ENCODE measurements around the gene OSBPL10. TPM values are rescaled to one million over a fixed set of nuclear protein-coding genes. Genes with fewer than 3 reads are reported as not detected.

OSBPL10 gene
- total and polyA plus RNA-seq, 9 donors, result 2.5 to 36.6 (median 10.6) TPM

DNA sequence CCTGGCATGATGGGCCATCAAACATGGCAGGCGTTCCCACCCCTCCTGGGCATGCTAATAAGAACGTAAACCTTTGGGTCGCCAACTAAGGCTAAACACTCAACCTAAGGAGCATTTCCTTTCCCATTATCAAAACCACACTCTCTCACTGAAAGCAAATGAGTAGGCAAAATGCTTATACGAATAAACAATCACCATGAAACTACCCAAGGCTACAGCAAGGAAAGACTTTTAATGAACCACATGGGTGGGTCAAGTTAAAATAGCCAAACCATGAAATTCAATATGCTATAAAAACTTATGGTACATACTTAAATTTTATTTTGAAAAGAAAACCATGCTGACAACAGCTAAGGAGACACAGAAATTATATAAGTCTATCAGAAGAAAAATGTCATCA, 180.6 kb downstream of the OSBPL10 start:
- H3K27me3 ChIP-seq, result no peaks in the 10 kb centered on the region
- no peaks in the 10 kb centered on the region for H3K4me1 ChIP-seq (ENCODE audit: insufficient read depth)
- intact Hi-C loops (cut with DNase I), result no loop called here
- H3K27ac ChIP-seq, result no peak overlapping the region
- TF ChIP-seq EP300 (IDR thresholded peaks at IDR 0.05), result no peak
- no peak for TF ChIP-seq POLR2A (IDR thresholded peaks at IDR 0.05)
- TF ChIP-seq, protein P1, sequence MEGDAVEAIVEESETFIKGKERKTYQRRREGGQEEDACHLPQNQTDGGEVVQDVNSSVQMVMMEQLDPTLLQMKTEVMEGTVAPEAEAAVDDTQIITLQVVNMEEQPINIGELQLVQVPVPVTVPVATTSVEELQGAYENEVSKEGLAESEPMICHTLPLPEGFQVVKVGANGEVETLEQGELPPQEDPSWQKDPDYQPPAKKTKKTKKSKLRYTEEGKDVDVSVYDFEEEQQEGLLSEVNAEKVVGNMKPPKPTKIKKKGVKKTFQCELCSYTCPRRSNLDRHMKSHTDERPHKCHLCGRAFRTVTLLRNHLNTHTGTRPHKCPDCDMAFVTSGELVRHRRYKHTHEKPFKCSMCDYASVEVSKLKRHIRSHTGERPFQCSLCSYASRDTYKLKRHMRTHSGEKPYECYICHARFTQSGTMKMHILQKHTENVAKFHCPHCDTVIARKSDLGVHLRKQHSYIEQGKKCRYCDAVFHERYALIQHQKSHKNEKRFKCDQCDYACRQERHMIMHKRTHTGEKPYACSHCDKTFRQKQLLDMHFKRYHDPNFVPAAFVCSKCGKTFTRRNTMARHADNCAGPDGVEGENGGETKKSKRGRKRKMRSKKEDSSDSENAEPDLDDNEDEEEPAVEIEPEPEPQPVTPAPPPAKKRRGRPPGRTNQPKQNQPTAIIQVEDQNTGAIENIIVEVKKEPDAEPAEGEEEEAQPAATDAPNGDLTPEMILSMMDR (IDR thresholded peaks at IDR 0.05), result no peak
- DNase-seq, result no peak
- no peaks in the 10 kb centered on the region for H3K9me3 ChIP-seq
- no peak overlapping the region for H3K4me3 ChIP-seq
- H3K36me3 ChIP-seq, result no peaks in the 10 kb centered on the region
- WGBS, 3 donors, result 95 to 99% (median 98%) methylated on average over 4 of the region's 4 CpGs

DNA sequence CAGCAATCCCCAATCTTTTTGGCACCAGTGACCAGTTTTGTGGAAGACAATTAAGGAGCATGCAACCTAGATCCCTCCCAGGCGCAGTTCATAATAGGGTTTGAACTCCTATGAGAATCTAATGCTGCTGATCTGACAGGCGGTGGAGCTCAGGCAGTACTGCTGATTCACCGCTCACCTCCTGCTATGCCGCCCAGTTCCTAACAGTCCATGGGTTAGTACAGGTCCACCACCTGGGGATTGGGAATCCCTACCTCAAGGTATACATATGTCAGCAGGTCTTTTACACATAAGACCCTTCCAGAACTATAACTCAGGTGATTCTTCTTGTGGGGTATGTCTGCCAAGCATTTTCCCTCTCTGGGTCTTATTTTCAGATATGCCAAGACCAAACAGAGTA, 182.2 kb downstream of the OSBPL10 start:
- WGBS, 3 donors, result 98% methylated on average over 4 of the region's 4 CpGs
- DNase-seq, result no peak
- Histone ChIP-seq H3K4me3 (no peak overlapping the region), H3K4me1 (ENCODE audit: insufficient read depth) (no peaks in the 10 kb centered on the region), H3K27me3 (no peaks in the 10 kb centered on the region), H3K27ac (no peak overlapping the region), H3K9me3 (no peaks in the 10 kb centered on the region), H3K36me3 (no peaks in the 10 kb centered on the region)
- intact Hi-C loops (cut with DNase I), result no loop called here
- TF ChIP-seq POLR2A (IDR thresholded peaks at IDR 0.05) (no peak), EP300 (IDR thresholded peaks at IDR 0.05) (no peak)
- TF ChIP-seq, protein P1 (IDR thresholded peaks at IDR 0.05), result no peak

DNA sequence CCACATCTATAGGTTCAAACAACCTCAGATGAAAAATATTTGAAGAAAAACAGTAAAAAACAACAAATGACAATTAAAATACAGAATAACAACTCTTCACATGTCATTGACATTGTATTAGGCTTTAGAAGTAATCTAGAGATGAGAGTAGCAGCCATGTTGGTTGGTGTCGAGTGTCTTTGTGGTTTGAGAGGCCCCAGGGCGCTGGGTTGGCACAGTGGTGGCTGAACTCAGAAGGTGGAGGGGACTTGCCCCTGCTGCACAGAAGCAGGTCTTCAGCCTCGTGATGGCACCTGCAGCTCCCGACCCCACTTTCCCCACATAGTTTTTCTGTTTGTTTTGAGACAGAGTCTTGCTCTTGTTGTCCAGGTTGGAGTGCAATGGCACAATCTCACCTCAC, 187.2 kb downstream of the OSBPL10 start:
- H3K36me3 ChIP-seq, result no peaks in the 10 kb centered on the region
- H3K4me1 ChIP-seq (ENCODE audit: insufficient read depth), result no peaks in the 10 kb centered on the region
- no peak for DNase-seq
- no peaks in the 10 kb centered on the region for H3K27me3 ChIP-seq
- intact Hi-C loops (cut with DNase I), result no loop called here
- TF ChIP-seq EP300 (IDR thresholded peaks at IDR 0.05) (no peak), POLR2A (IDR thresholded peaks at IDR 0.05) (no peak)
- TF ChIP-seq, protein P1 (IDR thresholded peaks at IDR 0.05), result no peak
- no peak overlapping the region for H3K4me3 ChIP-seq
- WGBS, 3 donors, result 94 to 96% (median 96%) methylated on average over 4 of the region's 4 CpGs
- no peaks in the 10 kb centered on the region for H3K9me3 ChIP-seq
- no peak overlapping the region for H3K27ac ChIP-seq

DNA sequence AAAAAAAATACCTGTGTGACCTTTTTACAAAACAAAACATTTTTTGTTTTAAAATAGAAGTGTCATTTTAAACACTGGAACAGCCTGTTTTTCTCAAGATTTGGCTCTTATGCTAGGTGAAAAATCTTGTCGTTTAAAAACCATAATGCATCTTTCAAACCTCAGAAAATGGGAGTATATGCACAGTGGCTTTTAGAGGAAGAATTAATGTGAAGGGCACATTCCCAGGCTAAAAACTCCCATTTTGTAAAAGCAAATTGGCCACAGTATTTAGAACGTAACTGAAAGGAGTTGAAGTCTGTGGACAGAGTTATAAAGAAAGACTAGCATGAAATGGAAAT, 190.0 kb downstream of the OSBPL10 start:
- H3K27me3 ChIP-seq, result no peaks in the 10 kb centered on the region
- no peak overlapping the region for H3K4me3 ChIP-seq
- no peak for TF ChIP-seq POLR2A (IDR thresholded peaks at IDR 0.05)
- TF ChIP-seq, protein P1 (IDR thresholded peaks at IDR 0.05), result no peak
- no peak for TF ChIP-seq EP300 (IDR thresholded peaks at IDR 0.05)
- intact Hi-C loops (cut with DNase I), result no loop called here
- 33 to 42% (median 35%) methylated on average over 2 of the region's 2 CpGs for WGBS, 3 donors
- no peak for DNase-seq
- no peaks in the 10 kb centered on the region for H3K36me3 ChIP-seq
- H3K27ac ChIP-seq, result no peak overlapping the region
- H3K4me1 ChIP-seq (ENCODE audit: insufficient read depth), result no peaks in the 10 kb centered on the region
- H3K9me3 ChIP-seq, result no peaks in the 10 kb centered on the region

Data from ovary (tissue), 9 donors.